Measurements from ENCODE around the gene NSMCE1. TPM values are rescaled to one million over a fixed set of nuclear protein-coding genes. Genes with fewer than 3 reads are reported as not detected.

NSMCE1 gene
- total RNA-seq, 2 experiments from 2014 or later = 31.9 to 33.9 TPM

DNA sequence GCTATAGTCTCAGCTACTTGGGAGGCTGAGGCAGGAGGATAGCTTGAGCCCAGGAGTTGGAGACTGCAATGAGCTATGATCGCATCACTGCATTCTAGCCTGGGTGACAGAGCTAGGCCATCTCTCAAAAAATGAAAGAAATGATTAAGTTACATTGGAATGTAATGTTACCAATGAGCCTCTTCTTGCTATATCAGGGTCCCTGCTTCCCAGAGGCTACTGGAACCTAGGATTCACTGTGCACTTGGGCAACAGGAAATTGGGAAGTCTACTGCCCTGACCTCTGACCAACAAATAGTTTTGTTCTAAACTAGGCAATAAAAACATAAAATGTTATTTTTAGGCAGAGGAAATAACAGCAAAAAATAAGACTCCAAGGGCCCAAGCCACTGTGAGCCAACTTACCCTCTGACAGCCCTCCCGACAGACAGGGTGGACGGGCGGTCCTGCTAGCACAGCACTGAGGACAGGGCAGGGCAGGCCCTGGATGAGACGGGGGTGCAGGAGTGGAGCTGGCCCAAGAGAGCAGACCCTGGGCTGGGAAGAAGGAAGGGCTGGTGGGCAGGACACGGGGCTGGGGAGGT, 27.5 kb downstream of the NSMCE1 start:
- peaks cover 83% of the 10 kb centered on the region for H3K4me1 Mint-ChIP-seq (ENCODE audit: low read depth)
- no peaks in the 10 kb centered on the region for H3K9me3 Mint-ChIP-seq
- H3K27me3 Mint-ChIP-seq = no peaks in the 10 kb centered on the region
- intact Hi-C loops (cut with DNase I, micrococcal nuclease) = no loop called here
- peaks cover 14% of the 10 kb centered on the region for H3K36me3 Mint-ChIP-seq (ENCODE audit: low read depth)
- H3K27me3 ChIP-seq (ENCODE audit: control insufficient read depth in 1 of 2, insufficient read depth in 2 of 2, low read length in 2 of 2) = no peaks in the 10 kb centered on the region
- no peak for ATAC-seq (ENCODE audit: poor library complexity)
- ChIA-PET CTCF (interaction anchor here (1.1 to 1.4 kb wide), 3 partner anchors 10 to 134 kb away, joined by 3 to 5 read pairs (median 3); no protein-coding TSS in a partner anchor), POLR2A (interaction anchor here (1.0 to 1.8 kb wide), 6 partner anchors 8 to 79 kb away, joined by 3 to 9 read pairs (median 3); partner anchors contain the start of gene KDM8)
- no peak overlapping the region for H3K4me3 Mint-ChIP-seq
- peak overlapping the region in 1 of 2 donors; percentile 34 for H3K27ac ChIP-seq (ENCODE audit: low read depth in 1 of 2, low read length in 2 of 2)
- peaks cover 75% of the 10 kb centered on the region for H3K4me1 ChIP-seq (ENCODE audit: insufficient read depth, low read length)
- peak overlapping the region; percentile 95 for H3K27ac Mint-ChIP-seq
- TF ChIP-seq CTCF (IDR thresholded peaks at IDR 0.05) = no peak
- no peak overlapping the region for H3K4me3 ChIP-seq (ENCODE audit: low read length)
- no peaks in the 10 kb centered on the region for H3K9me3 ChIP-seq (ENCODE audit: control insufficient read depth in 1 of 2, insufficient read depth in 1 of 2, low read length in 2 of 2)
- DNase-seq = peak in 1 of 14 experiments; percentile 2
- H3K36me3 ChIP-seq (ENCODE audit: insufficient read depth, low read length) = peaks cover 14% of the 10 kb centered on the region

DNA sequence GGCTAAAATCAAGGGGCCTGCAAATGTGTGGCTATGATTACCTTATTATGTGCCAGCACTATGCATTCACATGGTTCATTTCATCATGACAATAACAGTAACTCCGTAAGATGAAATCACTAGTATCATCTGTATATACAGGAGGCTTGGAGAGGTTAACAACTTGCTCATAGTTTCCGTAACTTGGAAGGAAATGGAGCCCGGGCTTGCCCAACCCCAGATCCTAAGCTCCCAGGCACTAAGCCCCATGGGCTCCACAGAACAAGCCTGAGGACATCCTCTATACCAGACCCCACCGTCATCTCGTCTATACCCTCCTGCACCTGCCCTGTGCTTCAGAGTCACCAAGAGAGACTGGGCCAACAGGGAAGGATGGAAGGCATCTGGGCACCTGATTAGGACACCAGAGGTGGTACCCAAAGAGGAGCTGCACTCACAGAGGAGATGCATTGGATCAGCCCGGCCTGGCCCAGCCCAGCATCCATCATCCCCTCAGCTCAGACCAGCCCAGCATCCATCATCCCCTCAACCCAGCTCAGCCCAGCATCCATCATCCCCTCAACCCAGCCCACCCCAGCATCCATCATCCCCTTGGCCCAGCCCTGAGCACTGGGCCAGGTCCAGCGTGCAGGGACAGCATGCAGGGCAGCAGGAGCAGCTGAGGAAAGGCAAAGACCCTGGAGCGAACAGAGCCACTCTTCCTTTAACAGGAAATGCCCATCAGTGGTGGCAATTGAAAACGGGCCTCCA, 28.5 kb downstream of the NSMCE1 start:
- POLR2A ChIA-PET = interaction anchor here (1.0 to 11.7 kb wide), 6 partner anchors 9 to 127 kb away, joined by 3 to 145 read pairs (median 4); partner anchors contain the start of gene KDM8
- no peak overlapping the region for H3K4me3 Mint-ChIP-seq
- Histone ChIP-seq H3K4me1 (ENCODE audit: insufficient read depth, low read length) (peaks cover 77% of the 10 kb centered on the region), H3K9me3 (ENCODE audit: control insufficient read depth in 1 of 2, insufficient read depth in 1 of 2, low read length in 2 of 2) (no peaks in the 10 kb centered on the region), H3K36me3 (ENCODE audit: insufficient read depth, low read length) (peaks cover 9% of the 10 kb centered on the region), H3K27me3 (ENCODE audit: control insufficient read depth in 1 of 2, insufficient read depth in 2 of 2, low read length in 2 of 2) (no peaks in the 10 kb centered on the region), H3K4me3 (ENCODE audit: low read length) (no peak overlapping the region), H3K27ac (ENCODE audit: low read depth in 1 of 2, low read length in 2 of 2) (peak overlapping the region in 1 of 2 donors; percentile 34)
- peak overlapping the region; percentile 95 for H3K27ac Mint-ChIP-seq
- H3K9me3 Mint-ChIP-seq = no peaks in the 10 kb centered on the region
- H3K27me3 Mint-ChIP-seq = no peaks in the 10 kb centered on the region
- H3K36me3 Mint-ChIP-seq (ENCODE audit: low read depth) = peaks cover 6% of the 10 kb centered on the region
- TF ChIP-seq CTCF (IDR thresholded peaks at IDR 0.05) = no peak
- peak in 1 of 14 experiments; percentile 4 for DNase-seq
- H3K4me1 Mint-ChIP-seq (ENCODE audit: low read depth) = peaks cover 83% of the 10 kb centered on the region
- intact Hi-C loops (cut with DNase I, micrococcal nuclease) = loop anchor here in 1 of 2 experiments (5.0 kb wide), 1 partner anchor 207 kb away; no protein-coding TSS in a partner anchor
- CTCF ChIA-PET = interaction anchor here (1.1 to 1.4 kb wide), 3 partner anchors 9 to 135 kb away, joined by 3 to 5 read pairs (median 3); no protein-coding TSS in a partner anchor
- ATAC-seq (ENCODE audit: poor library complexity) = no peak

- Mint-ChIP-seq H3K27ac (peak overlapping the region; percentile 95), H3K9me3 (no peaks in the 10 kb centered on the region), H3K27me3 (no peaks in the 10 kb centered on the region), H3K4me1 (ENCODE audit: low read depth) (peaks cover 84% of the 10 kb centered on the region), H3K4me3 (no peak overlapping the region), H3K36me3 (ENCODE audit: low read depth) (peaks cover 6% of the 10 kb centered on the region)
- peaks cover 80% of the 10 kb centered on the region for H3K4me1 ChIP-seq (ENCODE audit: insufficient read depth, low read length)
- ChIA-PET CTCF (interaction anchor here (1.2 to 4.5 kb wide), 2 partner anchors 10 to 129 kb away, joined by 3 to 28 read pairs; no protein-coding TSS in a partner anchor), POLR2A (interaction anchor here (1.2 to 11.7 kb wide), 3 partner anchors 10 to 128 kb away, joined by 3 to 145 read pairs (median 5); no protein-coding TSS in a partner anchor)
- no peak overlapping the region for H3K4me3 ChIP-seq (ENCODE audit: low read length)
- DNase-seq (peak in 1 of 14 experiments; percentile 2), ATAC-seq (ENCODE audit: poor library complexity) (no peak)
- intact Hi-C loops (cut with DNase I, micrococcal nuclease) = loop anchor here in 1 of 2 experiments (5.0 kb wide), 1 partner anchor 208 kb away; no protein-coding TSS in a partner anchor
- H3K9me3 ChIP-seq (ENCODE audit: control insufficient read depth in 1 of 2, insufficient read depth in 1 of 2, low read length in 2 of 2) = no peaks in the 10 kb centered on the region
- H3K27me3 ChIP-seq (ENCODE audit: control insufficient read depth in 1 of 2, insufficient read depth in 2 of 2, low read length in 2 of 2) = no peaks in the 10 kb centered on the region
- peaks cover 4% of the 10 kb centered on the region for H3K36me3 ChIP-seq (ENCODE audit: insufficient read depth, low read length)
- H3K27ac ChIP-seq (ENCODE audit: low read depth in 1 of 2, low read length in 2 of 2) = peak overlapping the region in 1 of 2 donors; percentile 42
- no peak for TF ChIP-seq CTCF (IDR thresholded peaks at IDR 0.05)
These were observed 29.5 kb downstream of the NSMCE1 start for GRCh38 chr16:27239026-27239425.

Measured in CD4-positive, alpha-beta T cell (primary cell).